Body of pancreas (tissue), 4 donors: Measurements from ENCODE around the gene MAGEA3. TPM values are rescaled to one million over a fixed set of nuclear protein-coding genes. Genes with fewer than 3 reads are reported as not detected.
"Not testable (repeated sequence)": the region's sequence is repeated elsewhere in the genome, so short reads cannot be mapped to it uniquely, and the experiment has no call there.

Experiments used
- ATAC-seq: fragments of 150-250 bp; one replicate; pipeline ENCODE4 v1.9.1; 2016
- DNase-seq, 4 donors: peaks; one replicate each; pipeline ENCODE4 v3.0.0-alpha.2; 2019
- H3K27ac ChIP-seq, 4 donors: fragments of 200-600 bp; sonication (generic); 1 replicate in 3 of 4; 2 replicates in 1 of 4; pipeline versions ENCODE4 v1.5.1 to v1.6.1; 2016 to 2019; ENCODE audit warnings: mild to moderate bottlenecking in 1 of 4, mixed read lengths in 1 of 4, moderate library complexity in 1 of 4
- H3K27me3 ChIP-seq, 2 donors: fragments of 200-600 bp; sonication (generic); one replicate each; pipeline ENCODE4 v1.6.0; 2016; ENCODE audit warnings: mild to moderate bottlenecking in 1 of 2
- H3K36me3 ChIP-seq, 2 donors: fragments of 200-600 bp; sonication (generic); replicated peaks in 1 of 2; 2 replicates each; pipeline ENCODE4 v1.5.1; 2016; ENCODE audit warnings: low read depth in 2 of 2; ENCODE audit not compliant: insufficient read depth in 1 of 2
- H3K4me1 ChIP-seq: fragments of 200-600 bp; sonication (generic); one replicate; pipeline ENCODE4 v1.6.0; 2016
- H3K4me3 ChIP-seq, 2 donors: fragments of 200-600 bp; sonication (generic); 1 replicate in 1 of 2; 2 replicates in 1 of 2; pipeline ENCODE4 v1.5.1; 2016 to 2019
- H3K9me3 ChIP-seq, 3 donors: fragments of 200-600 bp; sonication (generic); 1 replicate in 2 of 3; 2 replicates in 1 of 3; pipeline ENCODE4 v1.5.1; 2016
- POLR2A ChIP-seq, 3 donors: fragments of 450-650 bp; IDR thresholded peaks; one replicate each; pipeline ENCODE4 v1.6.1; 2016; ENCODE audit warnings: antibody characterized with exemption in 3 of 3, mild to moderate bottlenecking in 2 of 3
- WGBS, 2 donors: methylation state at CpG; one replicate each; pipeline ENCODE4 v1.1.5; 2017; 5-methylcytosine and 5-hydroxymethylcytosine counted together
- intact Hi-C: fragments of 100-400 bp; cut with DNase I; formaldehyde crosslinking; loops from one replicate; pipeline ENCODE4 v1.15.1; 2023
- total RNA-seq, 2 donors: library from RNA; depleted of rRNA; stranded (reverse); fragments of >200 nt; gene quantifications; one replicate each; pipeline ENCODE4 v1.1.0, GENCODE V29; 2016
- TF ChIP-seq, protein P1 (sequence below), 7 experiments: fragments of 450-650 bp in 4 of 7; fragments of 200-600 bp in 3 of 7; sonication (generic) in 3 of 7; IDR thresholded peaks; one replicate each; pipeline ENCODE4 v1.5.1; 2016 to 2019; ENCODE audit warnings: antibody characterized with exemption in 7 of 7

MAGEA3 gene, protein sequence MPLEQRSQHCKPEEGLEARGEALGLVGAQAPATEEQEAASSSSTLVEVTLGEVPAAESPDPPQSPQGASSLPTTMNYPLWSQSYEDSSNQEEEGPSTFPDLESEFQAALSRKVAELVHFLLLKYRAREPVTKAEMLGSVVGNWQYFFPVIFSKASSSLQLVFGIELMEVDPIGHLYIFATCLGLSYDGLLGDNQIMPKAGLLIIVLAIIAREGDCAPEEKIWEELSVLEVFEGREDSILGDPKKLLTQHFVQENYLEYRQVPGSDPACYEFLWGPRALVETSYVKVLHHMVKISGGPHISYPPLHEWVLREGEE
- not detected for total RNA-seq

DNA sequence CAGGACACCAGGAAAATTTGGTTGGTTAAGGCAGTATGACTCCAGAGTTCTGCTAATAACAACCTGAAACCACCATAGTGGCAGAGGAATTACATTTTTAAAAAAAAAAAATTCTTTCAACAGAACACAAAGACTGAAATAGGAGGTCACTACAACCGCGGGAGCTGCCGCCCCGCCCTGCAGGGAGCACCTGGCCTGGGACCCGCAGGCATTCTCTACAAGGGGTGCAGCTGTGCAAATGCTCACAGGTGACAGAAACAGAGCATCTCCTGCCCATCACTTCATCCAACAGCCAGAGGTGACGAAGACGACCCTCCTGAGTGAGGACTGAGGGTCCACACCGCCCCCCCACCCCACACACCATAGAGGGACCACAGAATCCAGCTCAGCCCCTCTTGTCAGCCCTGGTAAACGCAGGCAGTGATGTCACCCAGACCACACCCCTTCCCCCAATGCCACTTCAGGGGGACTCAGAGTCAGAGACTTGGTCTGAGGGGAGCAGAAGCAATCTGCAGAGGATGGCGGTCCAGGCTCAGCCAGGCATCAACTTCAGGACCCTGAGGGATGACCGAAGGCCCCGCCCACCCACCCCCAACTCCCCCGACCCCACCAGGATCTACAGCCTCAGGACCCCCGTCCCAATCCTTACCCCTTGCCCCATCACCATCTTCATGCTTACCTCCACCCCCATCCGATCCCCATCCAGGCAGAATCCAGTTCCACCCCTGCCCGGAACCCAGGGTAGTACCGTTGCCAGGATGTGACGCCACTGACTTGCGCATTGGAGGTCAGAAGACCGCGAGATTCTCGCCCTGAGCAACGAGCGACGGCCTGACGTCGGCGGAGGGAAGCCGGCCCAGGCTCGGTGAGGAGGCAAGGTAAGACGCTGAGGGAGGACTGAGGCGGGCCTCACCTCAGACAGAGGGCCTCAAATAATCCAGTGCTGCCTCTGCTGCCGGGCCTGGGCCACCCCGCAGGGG lies at the start of gene MAGEA3:
Gene MAGEA3 (plus strand): TSS at position 843 of the 980 bp plus-strand sequence. CDS start 2,039 bp downstream, outside the sequence.
- H3K9me3 ChIP-seq, H3K27me3 ChIP-seq, DNase-seq, H3K36me3 ChIP-seq, H3K4me3 ChIP-seq, H3K4me1 ChIP-seq, ATAC-seq, H3K27ac ChIP-seq, intact Hi-C loops: not testable (repeated sequence)
- no CpG with 5 or more reads among the region's 34 CpGs for WGBS, 2 donors

DNA sequence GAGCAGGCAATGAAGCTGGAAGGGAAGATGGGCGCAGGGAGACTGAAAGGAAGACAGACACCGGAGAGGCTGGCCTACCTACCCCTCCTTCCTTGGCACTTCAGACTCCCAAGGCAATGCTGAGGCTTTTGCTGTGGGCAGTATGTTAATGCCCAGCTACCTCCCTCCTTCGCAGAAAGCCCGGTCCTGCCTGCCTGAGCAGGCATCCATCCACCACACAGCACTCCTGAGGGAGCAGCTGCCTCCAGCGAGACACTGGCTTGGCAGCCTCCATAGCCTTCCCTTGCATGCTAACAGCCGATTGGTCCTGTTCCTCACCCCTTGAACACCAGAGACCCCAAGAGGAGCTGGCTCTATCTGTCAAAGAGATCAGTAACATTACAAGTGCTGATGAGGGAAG lies 46.5 kb upstream of the MAGEA3 start:
- Histone ChIP-seq H3K4me3 (no peak overlapping the region), H3K27ac (no peak overlapping the region), H3K27me3 (no peaks in the 10 kb centered on the region), H3K4me1 (no peaks in the 10 kb centered on the region), H3K36me3 (no peaks in the 10 kb centered on the region), H3K9me3 (no peaks in the 10 kb centered on the region)
- no peak for TF ChIP-seq POLR2A (IDR thresholded peaks at IDR 0.05)
- TF ChIP-seq, protein P1, sequence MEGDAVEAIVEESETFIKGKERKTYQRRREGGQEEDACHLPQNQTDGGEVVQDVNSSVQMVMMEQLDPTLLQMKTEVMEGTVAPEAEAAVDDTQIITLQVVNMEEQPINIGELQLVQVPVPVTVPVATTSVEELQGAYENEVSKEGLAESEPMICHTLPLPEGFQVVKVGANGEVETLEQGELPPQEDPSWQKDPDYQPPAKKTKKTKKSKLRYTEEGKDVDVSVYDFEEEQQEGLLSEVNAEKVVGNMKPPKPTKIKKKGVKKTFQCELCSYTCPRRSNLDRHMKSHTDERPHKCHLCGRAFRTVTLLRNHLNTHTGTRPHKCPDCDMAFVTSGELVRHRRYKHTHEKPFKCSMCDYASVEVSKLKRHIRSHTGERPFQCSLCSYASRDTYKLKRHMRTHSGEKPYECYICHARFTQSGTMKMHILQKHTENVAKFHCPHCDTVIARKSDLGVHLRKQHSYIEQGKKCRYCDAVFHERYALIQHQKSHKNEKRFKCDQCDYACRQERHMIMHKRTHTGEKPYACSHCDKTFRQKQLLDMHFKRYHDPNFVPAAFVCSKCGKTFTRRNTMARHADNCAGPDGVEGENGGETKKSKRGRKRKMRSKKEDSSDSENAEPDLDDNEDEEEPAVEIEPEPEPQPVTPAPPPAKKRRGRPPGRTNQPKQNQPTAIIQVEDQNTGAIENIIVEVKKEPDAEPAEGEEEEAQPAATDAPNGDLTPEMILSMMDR (IDR thresholded peaks at IDR 0.05) = no peak
- intact Hi-C loops = no loop called here
- no peak for ATAC-seq
- 75 to 86% methylated on average over 2 to 4 of the region's 6 CpGs for WGBS, 2 donors
- DNase-seq = no peak

DNA sequence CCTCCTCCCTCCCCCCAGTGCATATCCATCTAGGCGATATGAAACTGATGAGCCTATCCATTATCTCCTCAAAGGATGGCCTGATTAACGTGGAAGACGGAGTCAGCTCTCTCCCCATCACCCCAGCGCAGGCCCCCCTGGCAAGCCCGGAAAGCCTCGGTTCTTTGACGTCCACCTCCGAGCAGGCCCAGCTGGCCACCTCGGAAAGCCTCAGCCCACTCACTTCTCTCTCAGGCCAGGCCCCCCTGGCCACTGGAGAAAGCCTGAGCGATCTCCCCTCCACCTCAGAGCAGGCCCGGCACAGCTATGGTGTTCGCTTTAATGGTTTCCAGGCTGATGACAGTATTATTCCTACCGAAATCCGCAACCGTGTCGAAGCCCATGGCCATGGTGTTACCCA lies 46.1 kb upstream of the MAGEA3 start:
- WGBS, 2 donors = 69 to 95% methylated on average over 6 to 7 of the region's 16 CpGs
- H3K4me3 ChIP-seq = no peak overlapping the region
- DNase-seq (no peak), ATAC-seq (no peak)
- H3K9me3 ChIP-seq = no peaks in the 10 kb centered on the region
- H3K27ac ChIP-seq = no peak overlapping the region
- H3K27me3 ChIP-seq = no peaks in the 10 kb centered on the region
- TF ChIP-seq POLR2A (IDR thresholded peaks at IDR 0.05) = no peak
- TF ChIP-seq, protein P1 (IDR thresholded peaks at IDR 0.05) = no peak
- H3K4me1 ChIP-seq = no peaks in the 10 kb centered on the region
- H3K36me3 ChIP-seq = no peaks in the 10 kb centered on the region
- intact Hi-C loops = no loop called here

DNA sequence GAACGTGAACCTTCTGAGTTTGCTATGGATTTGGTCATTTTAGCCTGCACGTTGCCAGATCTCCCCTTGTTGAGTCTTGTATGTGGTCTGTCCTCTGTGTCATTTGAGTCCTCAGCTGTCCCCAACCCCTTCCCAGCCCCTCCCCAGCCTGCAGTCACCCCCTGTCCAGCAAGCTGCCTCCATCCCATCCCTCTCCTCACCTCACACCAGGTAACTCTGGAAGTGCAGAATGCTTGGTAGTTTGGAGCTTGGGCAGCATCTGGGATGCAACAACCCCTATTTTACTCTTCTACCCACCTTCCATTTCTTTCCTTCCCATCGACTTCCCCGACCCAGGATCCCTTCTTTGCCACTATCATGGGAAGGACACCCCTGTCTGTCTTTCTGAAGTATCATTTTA lies 42.5 kb upstream of the MAGEA3 start:
- H3K4me1 ChIP-seq = no peaks in the 10 kb centered on the region
- intact Hi-C loops = no loop called here
- DNase-seq (no peak), ATAC-seq (no peak)
- no peaks in the 10 kb centered on the region for H3K9me3 ChIP-seq
- H3K36me3 ChIP-seq = no peaks in the 10 kb centered on the region
- H3K27ac ChIP-seq = no peak overlapping the region
- 55 to 61% methylated on average over 4 of the region's 4 CpGs for WGBS, 2 donors
- no peak overlapping the region for H3K4me3 ChIP-seq
- TF ChIP-seq POLR2A (IDR thresholded peaks at IDR 0.05) = no peak
- TF ChIP-seq, protein P1 (IDR thresholded peaks at IDR 0.05) = no peak
- H3K27me3 ChIP-seq = no peaks in the 10 kb centered on the region

DNA sequence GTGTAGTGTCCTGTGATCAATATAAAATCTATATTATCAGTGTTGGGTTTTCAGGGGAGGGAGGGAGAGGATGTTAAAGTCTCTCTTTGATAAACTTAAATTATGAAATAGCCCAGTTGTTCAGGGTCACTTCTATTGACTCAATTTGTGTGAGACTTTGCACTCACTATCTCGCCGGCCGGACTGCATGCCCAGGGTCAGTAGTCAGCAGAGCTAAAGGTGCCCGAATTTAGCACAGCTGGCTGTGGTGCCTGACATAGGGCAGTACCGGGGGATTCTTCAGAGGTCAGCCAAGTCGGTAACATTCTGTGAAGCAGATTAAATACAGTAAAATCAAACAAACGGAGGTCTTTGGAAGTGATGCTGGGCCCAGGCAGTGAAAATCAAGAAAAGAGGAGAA lies 41.7 kb upstream of the MAGEA3 start:
- WGBS, 2 donors = 28 to 33% methylated on average over 7 of the region's 7 CpGs
- TF ChIP-seq, protein P1 (IDR thresholded peaks at IDR 0.05) = no peak
- TF ChIP-seq POLR2A (IDR thresholded peaks at IDR 0.05) = no peak
- Histone ChIP-seq H3K36me3 (no peaks in the 10 kb centered on the region), H3K9me3 (no peaks in the 10 kb centered on the region), H3K27me3 (no peaks in the 10 kb centered on the region), H3K4me3 (no peak overlapping the region), H3K4me1 (no peaks in the 10 kb centered on the region), H3K27ac (no peak overlapping the region)
- intact Hi-C loops = no loop called here
- no peak for DNase-seq
- ATAC-seq = no peak
